Vagina (tissue), 2 donors: ENCODE data around the gene SLCO2A1. TPM values are rescaled to one million over a fixed set of nuclear protein-coding genes. Genes with fewer than 3 reads are reported as not detected.

ENCODE experiments used
- DNase-seq, 2 donors: peaks; one replicate each; pipeline ENCODE4 v3.0.0-alpha.2; 2017; ENCODE audit errors: extremely low spot score in 2 of 2
- H3K27ac ChIP-seq: fragments of 200-600 bp; sonication (generic); one replicate; pipeline ENCODE4 v1.5.1; 2019
- H3K27me3 ChIP-seq: fragments of 200-600 bp; sonication (generic); one replicate; pipeline ENCODE4 v1.5.1; 2019
- H3K36me3 ChIP-seq, 2 donors: fragments of 200-600 bp; sonication (generic); one replicate each; pipeline ENCODE4 v1.5.1; 2017 to 2019
- H3K4me1 ChIP-seq: fragments of 200-600 bp; sonication (generic); one replicate; pipeline ENCODE4 v1.5.1; 2019
- H3K4me3 ChIP-seq, 2 donors: fragments of 200-600 bp; sonication (generic); 1 replicate in 1 of 2; 2 replicates in 1 of 2; pipeline ENCODE4 v1.5.1; 2016 to 2019
- H3K9me3 ChIP-seq: fragments of 200-600 bp; sonication (generic); one replicate; pipeline ENCODE4 v1.5.1; 2019
- CTCF ChIP-seq, 3 experiments: fragments of 450-650 bp in 2 of 3; fragments of 200-600 bp in 1 of 3; sonication (generic) in 1 of 3; IDR thresholded peaks; one replicate each; pipeline ENCODE4 v1.5.1; 2017 to 2019; ENCODE audit warnings: antibody characterized with exemption in 3 of 3, mild to moderate bottlenecking in 2 of 3, moderate library complexity in 2 of 3
- POLR2A ChIP-seq, 2 donors: fragments of 450-650 bp; IDR thresholded peaks; one replicate each; pipeline ENCODE4 v1.6.1; 2017; ENCODE audit warnings: antibody characterized with exemption in 2 of 2, mild to moderate bottlenecking in 2 of 2, moderate library complexity in 2 of 2
- POLR2AphosphoS5 ChIP-seq, 2 donors: sonication (generic); formaldehyde crosslinking; IDR thresholded peaks; one replicate each; pipeline ENCODE4 v1.9.0; 2017; ENCODE audit warnings: antibody characterized with exemption in 2 of 2, mild to moderate bottlenecking in 2 of 2, low read depth in 1 of 2; ENCODE audit not compliant: insufficient read depth in 1 of 2
- intact Hi-C: fragments of 100-400 bp; cut with DNase I; formaldehyde crosslinking; loops from one replicate; pipeline ENCODE4 v1.15.1; 2023
- total RNA-seq: library from RNA; depleted of rRNA; stranded (reverse); fragments of >200 nt; gene quantifications from one replicate; pipeline ENCODE4 v1.2.3, GENCODE V29; 2016

SLCO2A1 gene
- total RNA-seq, 1 donor from 2014 or later: 40.3 TPM

GRCh38 chr3:133987136-133987535 is 42.6 kb downstream of the SLCO2A1 start:
- no peak for DNase-seq
- no peak for TF ChIP-seq POLR2A (IDR thresholded peaks at IDR 0.05)
- no peak for TF ChIP-seq CTCF (IDR thresholded peaks at IDR 0.05)
- TF ChIP-seq POLR2AphosphoS5 (IDR thresholded peaks at IDR 0.05; ENCODE audit: insufficient read depth in 1 of 2, low read depth in 1 of 2): no peak
- Histone ChIP-seq H3K4me1 (peaks cover 14% of the 10 kb centered on the region), H3K4me3 (no peak overlapping the region), H3K36me3 (no peaks in the 10 kb centered on the region), H3K9me3 (no peaks in the 10 kb centered on the region), H3K27me3 (no peaks in the 10 kb centered on the region), H3K27ac (no peak overlapping the region)
- intact Hi-C loops: no loop called here

DNA sequence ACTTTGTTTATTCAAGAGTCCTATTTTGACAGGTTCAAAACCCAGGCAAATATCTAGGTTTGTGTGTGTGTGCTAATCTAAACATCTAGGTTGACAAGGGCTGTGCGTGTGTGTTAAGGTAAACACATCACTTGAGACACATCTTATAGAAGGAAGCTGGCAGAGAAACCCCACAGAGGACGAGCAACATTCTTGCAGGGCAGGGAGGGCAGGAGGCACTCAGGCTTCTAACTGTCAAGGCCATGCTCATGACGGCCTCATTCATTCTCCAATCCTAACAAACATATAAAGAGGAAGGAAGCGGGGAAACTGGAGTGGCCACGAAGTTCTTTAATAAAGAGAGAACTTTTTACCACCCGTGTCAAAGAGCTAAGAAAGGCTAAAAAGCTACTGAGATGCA is 43.4 kb downstream of the SLCO2A1 start:
- no peaks in the 10 kb centered on the region for H3K9me3 ChIP-seq
- intact Hi-C loops: no loop called here
- H3K36me3 ChIP-seq: no peaks in the 10 kb centered on the region
- no peak overlapping the region for H3K27ac ChIP-seq
- no peak for TF ChIP-seq POLR2A (IDR thresholded peaks at IDR 0.05)
- TF ChIP-seq CTCF (IDR thresholded peaks at IDR 0.05): no peak
- TF ChIP-seq POLR2AphosphoS5 (IDR thresholded peaks at IDR 0.05; ENCODE audit: insufficient read depth in 1 of 2, low read depth in 1 of 2): no peak
- peaks cover 6% of the 10 kb centered on the region for H3K4me1 ChIP-seq
- no peak for DNase-seq
- H3K4me3 ChIP-seq: no peak overlapping the region
- H3K27me3 ChIP-seq: no peaks in the 10 kb centered on the region

GRCh38 chr3:133984975-133985374 is 44.8 kb downstream of the SLCO2A1 start:
- H3K9me3 ChIP-seq: no peaks in the 10 kb centered on the region
- TF ChIP-seq CTCF (IDR thresholded peaks at IDR 0.05): no peak
- no peak for TF ChIP-seq POLR2A (IDR thresholded peaks at IDR 0.05)
- no peak for TF ChIP-seq POLR2AphosphoS5 (IDR thresholded peaks at IDR 0.05; ENCODE audit: insufficient read depth in 1 of 2, low read depth in 1 of 2)
- no peak for DNase-seq
- no peak overlapping the region for H3K27ac ChIP-seq
- no peaks in the 10 kb centered on the region for H3K36me3 ChIP-seq
- no peaks in the 10 kb centered on the region for H3K27me3 ChIP-seq
- intact Hi-C loops: no loop called here
- H3K4me3 ChIP-seq: no peak overlapping the region
- no peaks in the 10 kb centered on the region for H3K4me1 ChIP-seq

DNA sequence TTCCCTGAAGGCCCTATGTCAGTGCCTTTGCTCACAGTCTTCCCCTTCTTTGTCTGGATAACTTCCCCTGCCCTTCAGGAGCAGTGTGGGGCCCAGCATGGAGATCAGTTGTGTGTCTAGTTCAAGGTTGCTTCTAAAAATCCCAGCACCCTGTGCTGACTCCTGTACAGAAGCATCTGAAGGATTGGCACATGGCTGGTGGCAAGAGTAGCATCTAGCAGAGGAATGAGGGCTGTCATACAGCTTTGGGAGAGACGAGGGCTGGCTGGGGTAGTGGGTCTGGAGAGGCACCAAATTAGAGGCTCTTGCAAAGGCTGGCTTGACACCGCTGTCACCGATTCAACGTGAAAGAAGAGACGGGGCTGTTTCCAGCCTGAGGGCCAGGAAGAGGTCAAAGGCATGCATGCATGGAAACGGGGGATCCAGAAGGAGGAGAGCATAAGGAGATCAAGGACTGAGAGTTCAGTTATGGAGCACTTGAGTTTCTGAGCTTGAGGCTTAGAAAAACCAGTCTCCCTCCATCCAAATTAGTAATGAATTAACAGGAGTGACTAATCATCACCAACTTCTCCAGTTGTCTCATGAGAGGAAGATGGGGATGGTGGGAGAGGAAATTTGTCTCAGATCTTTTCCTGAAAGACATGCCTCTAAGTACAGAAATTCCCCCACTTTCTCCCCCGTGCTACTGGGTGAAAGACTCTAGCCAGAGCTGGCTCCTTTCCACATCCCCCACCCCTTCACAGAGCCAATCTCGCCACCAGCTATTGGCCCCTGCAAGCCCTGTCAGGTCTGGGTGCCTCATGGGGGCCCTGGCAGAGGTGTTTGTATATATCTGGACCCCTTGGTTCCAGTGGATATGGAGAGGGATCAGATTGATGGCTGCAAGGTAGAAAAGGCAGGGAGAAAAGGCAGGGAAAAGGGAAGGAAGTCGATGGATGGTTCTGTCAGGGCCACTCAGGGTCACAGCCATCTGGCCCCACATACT is 45.9 kb downstream of the SLCO2A1 start:
- H3K36me3 ChIP-seq: no peaks in the 10 kb centered on the region
- intact Hi-C loops: no loop called here
- no peaks in the 10 kb centered on the region for H3K9me3 ChIP-seq

More for the DNA sequence above, 45.9 kb downstream of the SLCO2A1 start:
- no peak overlapping the region for H3K4me3 ChIP-seq
- no peaks in the 10 kb centered on the region for H3K4me1 ChIP-seq
- TF ChIP-seq POLR2A (IDR thresholded peaks at IDR 0.05) (no peak), CTCF (IDR thresholded peaks at IDR 0.05) (no peak), POLR2AphosphoS5 (IDR thresholded peaks at IDR 0.05; ENCODE audit: insufficient read depth in 1 of 2, low read depth in 1 of 2) (no peak)
- H3K27me3 ChIP-seq: no peaks in the 10 kb centered on the region
- no peak overlapping the region for H3K27ac ChIP-seq
- DNase-seq: no peak
